NCI-H748 (cell line): ENCODE results near the gene MYRFL.
A peak's percentile ranks its signal among the peaks of the same experiment; 100 is the strongest.
"Not testable (repeated sequence)": the region's sequence is repeated elsewhere in the genome, so short reads cannot be mapped to it uniquely, and the experiment has no call there.

Source experiments
- DNase-seq: peaks from one replicate; lab custom pipeline; 2025; ENCODE audit not compliant: unreplicated experiment; lab: John Stamatoyannopoulos, UW

The MYRFL gene

DNA sequence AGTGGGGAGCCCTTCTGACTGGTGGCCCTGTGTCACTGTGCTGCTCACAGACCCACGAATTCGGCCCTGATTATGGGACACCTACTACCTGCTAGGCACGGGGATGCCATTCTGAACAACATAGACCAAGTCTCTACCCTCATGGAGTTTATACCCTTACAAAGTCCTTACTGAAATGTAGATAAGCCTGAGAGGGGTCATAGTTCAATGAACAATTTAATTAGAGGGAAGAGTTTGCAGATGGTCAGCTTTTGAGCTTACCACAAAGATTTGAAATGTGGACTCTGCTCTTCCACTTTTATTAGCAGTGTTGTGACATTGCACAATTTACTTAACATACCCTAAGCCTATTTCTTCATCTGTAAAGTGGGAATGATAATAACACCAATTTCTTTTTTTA, 161.1 kb downstream of the MYRFL start:
- no peak for DNase-seq

DNA sequence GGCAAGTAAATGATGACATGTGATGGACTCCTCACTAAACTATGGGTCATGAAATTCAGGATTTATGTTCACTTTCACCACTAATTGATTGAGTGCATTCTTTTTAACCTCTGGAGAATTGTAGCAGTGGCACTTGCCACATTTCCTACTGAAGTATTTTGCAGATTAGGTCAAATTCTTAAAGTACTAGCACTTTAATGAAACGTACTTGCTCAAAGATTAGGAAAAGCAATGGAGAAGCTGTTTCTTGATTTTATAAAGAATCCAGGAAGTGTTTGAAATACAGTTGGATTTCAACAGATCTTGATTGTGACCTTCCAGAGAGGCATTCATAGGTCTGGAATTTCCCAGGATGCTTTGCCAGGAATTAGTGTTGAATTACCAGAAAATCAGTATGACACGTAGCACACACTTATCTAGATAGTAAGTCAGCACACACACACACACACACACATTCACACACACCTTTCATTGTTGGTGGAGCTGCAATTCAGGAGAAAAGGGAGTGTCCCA, 162.6 kb downstream of the MYRFL start:
- peak; percentile 39 for DNase-seq

DNA sequence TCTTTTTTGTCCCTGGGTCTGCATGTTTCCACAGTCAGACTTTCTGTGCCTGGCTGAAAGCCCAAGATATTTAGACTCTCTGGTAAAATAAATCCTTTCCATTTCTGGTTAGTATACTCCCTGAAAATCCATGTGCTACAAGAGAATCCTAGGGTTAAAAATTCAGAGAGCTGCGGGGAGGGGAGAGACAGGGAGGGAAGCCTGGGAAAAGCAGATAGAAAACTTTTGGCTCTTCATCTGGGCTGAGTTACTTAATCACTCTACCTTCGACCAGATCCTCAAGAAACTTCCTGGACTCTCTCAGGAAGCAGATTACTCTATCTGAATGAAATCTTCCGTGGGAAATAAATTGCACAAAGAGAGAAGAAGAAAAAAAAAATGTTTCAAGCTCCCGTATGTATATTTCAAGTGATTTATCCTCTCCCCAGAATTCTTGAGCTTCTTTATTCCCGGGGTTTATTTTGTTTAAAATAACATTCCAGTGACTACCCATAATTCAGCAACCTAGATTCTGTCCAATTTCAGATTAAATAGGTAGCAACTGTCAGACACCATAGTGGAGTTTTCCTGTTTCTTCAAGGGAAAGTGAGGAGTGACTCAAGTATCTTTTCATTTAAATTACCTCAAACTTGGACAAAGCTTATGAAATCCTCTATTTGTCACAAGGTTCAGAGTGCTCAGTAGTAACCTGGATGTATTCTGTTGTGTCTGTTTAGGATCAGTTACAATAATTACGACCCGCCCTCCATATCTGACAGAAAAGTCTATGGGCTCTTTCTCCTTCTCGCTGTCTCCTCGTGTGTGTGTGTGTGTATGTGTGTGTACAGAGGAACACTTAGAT, 163.7 kb downstream of the MYRFL start:
- no peak for DNase-seq

DNA sequence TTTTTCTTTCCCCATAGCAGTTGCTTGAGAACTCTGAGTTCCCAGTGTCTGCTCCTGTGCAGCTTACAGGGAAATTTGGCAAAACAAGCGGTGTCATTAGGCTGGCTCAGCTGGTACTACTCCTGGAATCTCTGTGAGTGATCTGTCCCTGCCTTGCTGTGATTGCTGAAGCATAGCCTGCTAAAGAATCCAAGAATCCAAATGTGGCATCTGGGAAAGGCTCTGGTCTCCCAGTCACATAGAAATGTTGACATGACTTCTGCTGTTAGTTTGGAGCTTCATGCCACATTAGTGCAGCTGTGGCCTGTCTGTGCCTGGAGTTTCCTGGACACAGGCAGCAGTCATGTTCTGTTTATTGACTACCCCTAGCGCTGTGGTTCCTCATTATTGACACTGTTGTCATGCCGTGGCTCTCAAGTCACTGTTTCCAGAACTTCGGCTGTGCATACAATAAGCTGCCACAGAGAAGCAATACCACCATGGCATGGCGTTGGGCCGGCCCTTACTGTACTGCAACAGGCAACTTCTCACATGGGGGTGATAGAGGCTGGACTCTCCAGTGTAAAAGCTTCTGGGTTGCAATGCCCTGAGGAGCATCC, 166.8 kb downstream of the MYRFL start:
- DNase-seq: peak; percentile 62

DNA sequence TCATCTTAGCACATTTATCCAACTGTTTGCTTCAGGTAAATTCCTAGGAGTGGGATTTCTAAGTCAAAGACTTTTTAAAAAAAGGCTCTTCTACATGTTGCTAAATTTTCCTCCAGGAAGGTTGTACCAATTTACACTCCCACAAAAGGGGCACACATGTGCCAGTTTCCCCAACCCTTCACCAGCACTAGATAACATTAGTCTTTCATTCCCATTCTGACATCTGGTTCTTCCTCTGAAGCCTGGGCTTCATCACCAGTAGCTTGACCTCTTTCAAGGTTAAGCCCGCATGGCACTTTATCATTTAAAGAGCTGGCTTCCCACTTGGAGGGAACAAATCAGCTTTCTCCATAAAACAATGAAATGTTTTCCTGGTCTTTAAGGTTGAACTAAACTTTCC, 168.4 kb downstream of the MYRFL start:
- no peak for DNase-seq

DNA sequence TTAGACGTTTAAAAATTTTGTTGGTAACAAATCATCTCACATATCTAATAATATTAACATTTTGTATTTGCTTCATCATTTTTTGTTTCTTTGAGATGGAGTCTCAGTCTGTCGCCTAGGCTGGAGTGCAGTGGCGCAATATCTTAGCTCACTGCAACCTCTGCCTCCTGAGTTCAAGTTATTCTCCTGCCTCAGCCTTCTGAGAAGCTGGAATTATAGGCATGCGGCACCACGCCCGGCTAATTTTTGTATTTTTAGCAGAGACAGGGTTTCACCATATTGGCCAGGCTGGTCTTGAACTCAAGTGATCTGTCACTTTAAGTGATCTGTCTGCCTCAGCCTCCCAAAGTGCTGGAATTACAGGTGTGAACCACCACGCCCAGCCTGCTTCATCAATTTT, 169.1 kb downstream of the MYRFL start:
- DNase-seq: not testable (repeated sequence)

DNA sequence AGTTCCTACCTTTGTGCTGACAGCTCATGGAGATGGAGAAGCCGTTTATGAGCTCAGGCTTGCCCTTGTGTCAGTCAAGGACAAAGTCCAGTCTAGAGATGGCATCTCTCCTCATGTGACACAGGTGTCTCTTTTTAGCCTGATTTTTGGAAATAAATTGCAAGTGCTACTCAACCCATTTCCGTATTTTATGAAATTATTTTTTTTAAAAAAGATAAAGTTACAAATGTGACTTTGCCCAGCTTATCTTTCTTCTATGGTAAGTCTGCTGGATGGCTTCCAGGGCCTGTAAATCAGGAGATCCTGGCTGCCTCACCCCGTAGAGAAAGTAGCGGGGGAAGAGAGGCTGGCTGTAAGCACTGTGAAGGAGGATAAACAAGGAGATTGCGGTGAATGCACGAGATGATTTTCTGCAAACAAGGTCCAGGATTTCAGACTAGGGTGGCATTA, 169.7 kb downstream of the MYRFL start:
- DNase-seq: no peak

DNA sequence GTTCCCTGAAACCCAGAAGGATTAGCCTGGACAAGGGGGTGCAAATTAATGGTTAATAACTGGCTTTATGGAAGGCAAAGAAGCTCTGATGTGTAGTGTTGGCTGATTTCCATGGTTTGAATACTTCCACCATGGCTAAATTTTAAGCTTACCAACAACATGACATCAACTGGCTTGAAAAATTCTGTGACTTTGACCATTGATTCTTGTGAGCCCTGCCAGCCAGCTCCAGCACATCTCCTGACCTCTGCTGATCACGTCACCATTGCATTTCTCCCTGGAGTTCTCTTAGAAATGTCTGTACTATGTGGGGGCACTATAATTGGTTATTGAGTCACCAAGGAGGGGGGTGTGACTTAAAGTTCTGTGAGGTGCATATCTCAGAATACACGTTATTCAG, 171.2 kb downstream of the MYRFL start:
- no peak for DNase-seq

DNA sequence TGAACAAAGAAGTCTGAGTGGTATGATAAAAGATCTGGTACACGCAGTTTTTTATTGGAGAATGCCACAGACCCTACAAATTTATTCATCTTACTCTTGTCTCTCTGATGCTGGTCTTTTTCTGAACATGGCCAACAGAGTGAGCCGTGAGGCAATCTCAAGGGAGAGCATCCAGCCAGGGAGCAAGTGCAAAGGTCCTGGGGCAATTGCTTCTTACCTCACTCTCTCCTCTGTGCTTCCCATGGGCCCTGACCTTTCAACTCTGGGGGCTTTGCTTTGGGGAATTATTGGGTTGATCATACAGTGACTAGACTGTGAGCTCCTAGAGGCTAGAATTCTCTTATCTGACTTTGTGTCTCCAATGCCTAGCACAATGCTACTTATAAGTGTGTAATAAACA, 171.7 kb downstream of the MYRFL start:
- no peak for DNase-seq

DNA sequence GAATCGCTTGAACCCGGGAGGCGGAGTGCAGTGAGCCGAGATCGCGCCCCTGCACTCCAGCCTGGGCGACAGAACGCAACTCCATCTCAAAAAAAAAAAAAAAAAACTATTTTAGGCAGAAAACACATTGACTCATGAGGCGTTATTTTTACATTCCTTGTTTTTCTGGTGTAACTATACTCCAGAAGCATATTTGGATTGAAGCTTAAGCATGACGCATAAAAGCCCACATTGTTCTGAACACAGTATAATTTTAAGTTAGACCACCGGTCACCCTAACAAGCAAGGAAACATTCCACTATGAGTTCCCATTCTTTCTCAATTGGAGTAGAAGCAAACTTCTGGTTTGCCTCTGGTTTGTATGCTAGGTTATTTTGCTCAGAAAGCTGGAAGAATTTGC, 173.0 kb downstream of the MYRFL start:
- DNase-seq: no peak

DNA sequence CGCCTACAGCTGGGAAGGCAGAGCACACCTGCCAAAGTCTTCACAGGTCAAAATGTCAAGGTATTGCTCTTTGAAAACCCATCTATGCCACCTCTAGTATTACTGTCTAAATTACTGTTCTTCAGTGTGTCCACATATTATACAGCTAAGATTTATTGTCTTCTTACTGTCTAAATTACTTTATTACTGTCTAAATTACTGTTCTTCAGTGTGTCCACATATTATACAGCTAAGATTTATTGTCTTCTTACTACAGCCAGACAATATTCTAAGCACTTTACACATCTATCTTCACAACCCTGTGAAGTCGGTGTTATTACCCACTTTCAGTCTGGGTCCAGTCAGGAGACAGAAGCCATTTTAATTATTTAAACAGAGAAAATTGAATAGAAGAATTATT, 173.9 kb downstream of the MYRFL start:
- DNase-seq: peak; percentile 91

DNA sequence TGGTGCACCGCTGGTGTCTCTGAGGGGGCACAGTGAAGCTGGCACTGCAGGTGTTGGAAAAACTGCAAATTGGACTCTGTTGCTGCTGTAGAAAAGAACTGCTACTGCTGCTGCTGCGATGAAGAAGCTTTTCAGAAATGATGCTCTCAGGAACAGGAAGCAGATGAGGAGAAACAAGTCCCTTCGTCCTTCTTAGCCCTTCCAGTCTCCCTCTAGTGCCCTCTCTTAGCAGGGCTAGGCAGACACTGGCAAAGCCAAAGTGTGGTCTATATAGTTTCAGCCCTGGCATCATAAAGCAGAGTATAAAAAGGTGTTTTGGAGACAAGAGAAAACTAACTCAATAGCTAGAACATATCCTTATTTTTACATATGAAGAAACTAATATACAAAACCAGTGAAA, 174.5 kb downstream of the MYRFL start:
- DNase-seq: no peak

DNA sequence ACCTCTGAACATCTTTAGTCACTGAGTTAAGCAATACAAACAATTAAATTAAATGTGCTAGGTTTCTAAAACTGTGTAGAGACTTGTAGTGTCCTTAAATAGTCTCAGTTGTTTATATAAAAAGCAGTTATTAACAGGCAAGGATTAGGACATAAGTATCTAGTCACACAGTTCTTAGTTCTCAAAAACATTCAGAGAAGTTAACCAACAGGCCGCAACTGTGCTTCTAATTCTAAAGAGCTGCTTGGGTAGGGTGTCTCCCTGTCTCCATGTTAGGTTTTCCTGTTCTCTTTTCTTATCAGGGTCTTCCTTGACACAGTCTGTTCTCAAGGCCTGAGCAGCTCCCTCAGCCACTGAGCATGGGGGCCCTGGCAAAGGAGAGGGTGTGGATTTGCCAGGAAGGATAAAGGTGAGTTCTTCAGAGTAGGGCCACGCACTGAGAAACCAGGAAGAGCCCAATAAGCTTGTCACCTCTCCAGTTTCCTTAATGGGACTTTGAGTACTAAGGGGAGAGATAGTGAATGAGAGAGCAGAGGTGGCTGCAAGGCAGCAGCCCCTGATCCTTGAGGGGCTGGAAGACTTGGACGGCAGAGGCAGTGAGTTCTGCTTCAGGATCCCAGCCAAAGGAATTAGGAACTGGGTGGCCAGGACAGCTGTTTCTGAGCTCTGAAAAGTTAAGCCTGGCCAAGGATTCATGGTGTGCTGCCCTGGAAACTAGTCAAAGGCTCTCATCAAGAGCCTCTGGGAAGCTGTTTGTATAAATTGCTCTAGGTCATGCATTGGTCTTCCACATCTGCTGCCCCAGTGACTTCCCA, 177.3 kb downstream of the MYRFL start:
- no peak for DNase-seq

DNA sequence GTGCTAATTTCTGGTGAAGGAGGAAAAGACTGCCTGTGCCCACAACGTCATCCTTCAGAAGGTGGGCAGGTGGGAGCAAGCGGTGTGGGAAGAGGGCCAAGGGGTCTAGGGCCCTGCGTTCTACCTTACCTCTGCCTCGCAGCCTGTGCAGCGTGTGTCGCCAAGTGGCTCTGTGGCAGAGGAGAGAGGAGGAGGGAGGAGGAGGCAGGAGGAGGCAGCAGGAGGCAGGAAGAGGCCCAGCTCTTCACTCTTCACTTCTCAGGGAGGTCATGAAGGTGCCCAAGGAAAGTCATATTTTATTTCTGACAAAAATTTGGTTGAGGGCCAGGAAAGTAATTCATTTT, 177.9 kb downstream of the MYRFL start:
- DNase-seq: no peak

DNA sequence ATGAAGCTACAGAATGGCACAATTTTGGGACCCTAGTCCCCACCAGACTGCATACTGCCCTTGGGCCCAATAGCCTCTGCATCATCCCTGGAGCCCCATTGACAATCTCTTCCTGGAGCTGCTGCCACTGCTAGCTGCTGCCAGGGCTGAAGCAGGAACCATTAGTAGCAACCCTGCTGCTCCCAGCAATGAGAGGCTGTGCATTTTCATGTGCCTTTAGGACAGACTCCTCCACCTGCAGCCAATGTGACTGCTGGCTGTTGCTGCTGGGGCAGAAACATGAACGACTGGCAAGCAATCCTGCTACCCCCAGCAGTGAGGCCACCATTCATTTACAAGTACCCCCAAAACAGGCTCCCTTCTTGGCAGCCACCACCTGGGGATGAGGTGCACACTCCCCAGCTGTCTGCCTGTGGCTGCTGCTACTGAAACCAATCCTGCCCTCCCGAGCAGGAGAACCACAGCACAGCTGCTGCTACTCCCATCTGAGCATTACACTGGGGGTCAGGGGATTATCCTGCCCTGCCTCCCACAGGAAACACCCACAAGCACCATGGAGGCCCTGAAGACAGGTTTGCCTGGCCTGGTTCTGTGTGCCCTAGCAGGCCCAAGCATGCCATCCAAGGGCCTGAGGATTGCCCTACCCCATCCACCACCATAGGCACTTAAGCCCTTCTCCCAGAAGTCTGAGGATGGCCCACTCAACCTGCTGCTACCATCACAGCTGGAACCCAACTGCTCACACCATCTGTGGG, 181.0 kb downstream of the MYRFL start:
- peak; percentile 26 for DNase-seq

DNA sequence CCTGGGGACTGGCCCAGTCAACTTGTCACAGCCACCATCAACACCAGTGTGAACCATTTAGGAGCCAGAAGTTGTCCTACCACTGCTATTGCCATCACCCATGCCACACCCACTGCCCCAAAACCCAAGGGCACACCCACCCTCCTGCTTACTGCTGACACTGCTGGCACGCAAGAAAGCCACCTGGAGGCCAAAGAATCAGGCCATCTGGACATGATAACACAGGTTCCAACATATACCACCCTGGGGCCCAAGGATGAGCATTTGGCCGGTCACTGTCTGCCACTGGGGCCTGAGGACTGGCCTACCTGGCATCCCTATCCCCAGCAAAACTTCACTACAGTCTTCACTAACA, 181.6 kb downstream of the MYRFL start:
- DNase-seq: no peak

DNA sequence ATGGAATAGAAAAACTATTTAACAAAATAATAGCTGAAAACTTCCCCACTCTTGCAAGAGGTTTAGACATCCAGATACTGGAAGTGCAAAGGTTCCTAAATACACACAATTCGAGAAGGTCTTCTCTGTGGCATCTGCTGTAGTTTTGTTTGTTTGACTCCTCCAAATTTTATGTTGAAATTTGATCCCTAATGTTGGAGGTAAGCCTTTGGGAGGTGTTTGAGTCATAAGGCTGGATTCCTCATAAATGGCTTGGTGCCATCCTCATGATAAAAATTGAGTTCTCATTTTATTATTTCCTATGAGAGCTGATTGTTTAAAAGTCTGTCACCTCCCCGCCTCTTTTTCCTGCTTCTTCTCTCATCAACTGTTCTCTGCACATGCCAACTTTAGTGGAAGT, 182.7 kb downstream of the MYRFL start:
- peak; percentile 18 for DNase-seq
